SH-SY5Y (cell line): ENCODE results near the gene KLRF1.

Experiments used
- GATA2 ChIP-seq: IDR thresholded peaks from 2 replicates; pipeline ENCODE4 v1.6.1; 2011; ENCODE audit warnings: mild to moderate bottlenecking, low read depth, low read length
- GATA3 ChIP-seq: IDR thresholded peaks from 2 replicates; pipeline ENCODE4 v1.6.1; 2011; ENCODE audit warnings: low read depth, mild to moderate bottlenecking, low read length, moderate library complexity

DNA sequence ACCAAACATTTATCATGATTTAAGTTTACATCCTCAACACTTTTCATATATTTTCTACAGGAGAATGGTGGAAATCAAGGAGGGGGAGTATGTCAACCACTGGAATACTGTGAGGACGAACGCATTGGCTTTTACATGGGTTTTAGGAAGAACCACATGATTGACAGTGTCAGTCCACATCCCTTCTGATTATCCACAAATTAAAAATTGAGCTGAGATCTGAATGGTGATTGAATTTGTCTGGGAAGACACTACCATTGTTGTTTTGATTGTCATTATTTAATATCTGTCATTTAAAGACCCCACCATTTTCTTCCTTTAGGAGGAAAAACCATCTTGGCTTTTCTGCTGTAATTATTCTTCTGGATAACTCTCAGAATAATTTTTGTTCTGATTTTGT, 31.3 kb upstream of the KLRF1 start:
- no peak for TF ChIP-seq GATA3
- no peak for TF ChIP-seq GATA2
